ENCODE data around the gene FLAD1.

DNA sequence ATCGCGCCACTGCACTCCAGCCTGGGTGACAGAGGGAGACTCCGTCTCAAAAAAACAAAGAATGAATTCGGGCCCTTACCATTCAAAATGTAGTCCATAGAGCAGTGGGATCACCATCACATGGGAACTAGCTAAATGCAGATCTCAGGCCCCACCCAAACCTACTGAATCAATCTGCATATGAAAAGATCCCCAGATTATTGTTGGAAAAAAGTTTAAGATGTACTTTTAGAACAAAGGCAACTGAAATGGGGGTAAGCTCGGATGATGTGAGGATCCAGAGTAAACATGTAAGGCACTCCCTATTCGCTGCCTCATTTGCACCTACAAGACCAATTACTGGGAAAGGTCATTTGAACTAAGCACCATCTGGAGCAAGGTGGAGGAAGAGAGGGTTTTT is 803 bp upstream of the FLAD1 start:
- TF ChIP-seq, protein P1, sequence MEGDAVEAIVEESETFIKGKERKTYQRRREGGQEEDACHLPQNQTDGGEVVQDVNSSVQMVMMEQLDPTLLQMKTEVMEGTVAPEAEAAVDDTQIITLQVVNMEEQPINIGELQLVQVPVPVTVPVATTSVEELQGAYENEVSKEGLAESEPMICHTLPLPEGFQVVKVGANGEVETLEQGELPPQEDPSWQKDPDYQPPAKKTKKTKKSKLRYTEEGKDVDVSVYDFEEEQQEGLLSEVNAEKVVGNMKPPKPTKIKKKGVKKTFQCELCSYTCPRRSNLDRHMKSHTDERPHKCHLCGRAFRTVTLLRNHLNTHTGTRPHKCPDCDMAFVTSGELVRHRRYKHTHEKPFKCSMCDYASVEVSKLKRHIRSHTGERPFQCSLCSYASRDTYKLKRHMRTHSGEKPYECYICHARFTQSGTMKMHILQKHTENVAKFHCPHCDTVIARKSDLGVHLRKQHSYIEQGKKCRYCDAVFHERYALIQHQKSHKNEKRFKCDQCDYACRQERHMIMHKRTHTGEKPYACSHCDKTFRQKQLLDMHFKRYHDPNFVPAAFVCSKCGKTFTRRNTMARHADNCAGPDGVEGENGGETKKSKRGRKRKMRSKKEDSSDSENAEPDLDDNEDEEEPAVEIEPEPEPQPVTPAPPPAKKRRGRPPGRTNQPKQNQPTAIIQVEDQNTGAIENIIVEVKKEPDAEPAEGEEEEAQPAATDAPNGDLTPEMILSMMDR (IDR thresholded peaks at IDR 0.05): no peak
- TF ChIP-seq POLR2A (IDR thresholded peaks at IDR 0.05): no peak
